Measurements from ENCODE around the gene IGSF9.
"Not testable (repeated sequence)": the region's sequence is repeated elsewhere in the genome, so short reads cannot be mapped to it uniquely, and the experiment has no call there.

IGSF9 gene

DNA sequence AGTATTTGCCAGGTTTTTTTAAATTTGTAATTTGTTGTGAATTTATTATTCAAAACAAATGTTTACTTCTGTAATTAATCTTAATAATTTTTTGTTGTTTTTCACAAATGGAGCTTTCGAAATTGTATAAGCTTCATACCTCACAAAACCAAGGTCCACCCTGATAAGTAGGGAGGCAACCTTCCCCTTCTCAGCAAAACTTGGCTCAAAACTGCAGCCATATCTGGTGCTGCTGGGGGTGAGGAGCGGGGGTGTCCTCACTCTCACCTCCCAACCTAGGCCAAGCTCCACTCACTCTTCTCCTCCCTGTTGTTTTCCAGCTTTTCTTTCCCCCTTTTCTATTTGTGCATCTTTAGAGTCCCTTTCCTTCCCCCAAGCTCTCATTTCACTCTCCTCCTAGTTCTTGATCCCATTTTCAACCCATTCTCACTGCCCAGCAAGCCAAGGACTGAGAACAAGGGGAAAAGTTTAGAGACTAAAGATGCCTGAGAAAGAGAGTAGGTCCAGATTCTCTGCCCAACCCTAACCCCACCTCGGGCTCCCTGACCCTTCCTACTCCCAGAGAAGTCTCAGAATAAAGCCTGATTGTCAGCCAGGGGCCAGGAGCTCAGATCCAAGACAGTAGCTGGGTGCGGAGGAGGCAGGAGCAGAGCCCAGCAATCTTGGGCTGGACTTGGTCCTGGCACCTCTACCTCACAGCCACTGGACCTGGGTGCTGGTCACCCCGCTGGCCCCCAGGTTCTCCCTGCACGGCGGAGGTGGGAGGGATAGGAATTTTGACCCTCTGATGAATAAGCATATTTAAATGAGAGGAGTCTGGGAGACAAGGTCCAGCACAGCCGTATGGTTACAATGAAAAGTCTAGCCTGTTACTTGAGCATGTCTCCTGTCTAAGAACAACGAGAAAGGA, 37.1 kb downstream of the IGSF9 start:
- TF ChIP-seq CTCF (IDR thresholded peaks at IDR 0.05; ENCODE audit: unreplicated experiment in 3 of 3): no peak
- H3K9me3 Mint-ChIP-seq: peaks cover 3% of the 10 kb centered on the region
- H3K27me3 Mint-ChIP-seq (ENCODE audit: low read depth): peaks cover 4% of the 10 kb centered on the region
- H3K27ac Mint-ChIP-seq: no peak overlapping the region
- H3K4me1 Mint-ChIP-seq: peaks cover 3% of the 10 kb centered on the region
- no peak overlapping the region for H3K4me3 Mint-ChIP-seq
- no peaks in the 10 kb centered on the region for H3K36me3 Mint-ChIP-seq (ENCODE audit: low read depth)

DNA sequence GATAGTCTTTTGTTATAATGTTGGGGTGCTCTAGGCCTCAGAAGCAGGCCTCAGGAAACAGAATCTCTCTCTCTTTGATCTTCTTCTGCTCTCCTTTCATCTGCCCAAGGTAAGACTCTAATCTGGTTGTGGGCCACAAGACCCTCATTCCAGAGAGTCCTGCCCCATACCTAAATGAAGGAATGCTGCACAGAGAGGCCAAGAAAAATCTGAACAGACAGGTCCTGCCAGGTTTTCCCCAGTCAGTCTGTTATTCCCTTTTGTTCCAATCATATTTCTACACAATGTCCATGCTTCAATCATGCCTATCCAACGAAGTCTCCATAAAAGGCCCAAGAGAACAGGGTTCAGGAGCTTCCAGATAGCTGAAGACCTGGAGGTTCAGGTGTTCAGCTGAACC, 38.5 kb downstream of the IGSF9 start:
- Mint-ChIP-seq H3K36me3 (ENCODE audit: low read depth) (no peaks in the 10 kb centered on the region), H3K4me3 (no peak overlapping the region), H3K27ac (no peak overlapping the region), H3K9me3 (peaks cover 3% of the 10 kb centered on the region), H3K4me1 (no peaks in the 10 kb centered on the region), H3K27me3 (ENCODE audit: low read depth) (no peaks in the 10 kb centered on the region)
- TF ChIP-seq CTCF (IDR thresholded peaks at IDR 0.05; ENCODE audit: unreplicated experiment in 3 of 3): no peak

GRCh38 chr1:159904036-159904435, 41.4 kb downstream of the IGSF9 start:
- not testable (repeated sequence) for H3K27ac Mint-ChIP-seq; H3K4me1 Mint-ChIP-seq; H3K36me3 Mint-ChIP-seq (ENCODE audit: low read depth); H3K4me3 Mint-ChIP-seq; H3K9me3 Mint-ChIP-seq
- H3K27me3 Mint-ChIP-seq (ENCODE audit: low read depth): peaks cover 12% of the 10 kb centered on the region

- peaks cover 3% of the 10 kb centered on the region for H3K9me3 Mint-ChIP-seq
- H3K4me1 Mint-ChIP-seq: peaks cover 5% of the 10 kb centered on the region
- H3K36me3 Mint-ChIP-seq (ENCODE audit: low read depth): no peaks in the 10 kb centered on the region
- H3K27ac Mint-ChIP-seq: no peak overlapping the region
- H3K27me3 Mint-ChIP-seq (ENCODE audit: low read depth): peaks cover 15% of the 10 kb centered on the region
- TF ChIP-seq CTCF (IDR thresholded peaks at IDR 0.05; ENCODE audit: unreplicated experiment in 3 of 3): no peak
- H3K4me3 Mint-ChIP-seq: no peak overlapping the region
These were observed 42.9 kb downstream of the IGSF9 start for GRCh38 chr1:159902541-159902940.

DNA sequence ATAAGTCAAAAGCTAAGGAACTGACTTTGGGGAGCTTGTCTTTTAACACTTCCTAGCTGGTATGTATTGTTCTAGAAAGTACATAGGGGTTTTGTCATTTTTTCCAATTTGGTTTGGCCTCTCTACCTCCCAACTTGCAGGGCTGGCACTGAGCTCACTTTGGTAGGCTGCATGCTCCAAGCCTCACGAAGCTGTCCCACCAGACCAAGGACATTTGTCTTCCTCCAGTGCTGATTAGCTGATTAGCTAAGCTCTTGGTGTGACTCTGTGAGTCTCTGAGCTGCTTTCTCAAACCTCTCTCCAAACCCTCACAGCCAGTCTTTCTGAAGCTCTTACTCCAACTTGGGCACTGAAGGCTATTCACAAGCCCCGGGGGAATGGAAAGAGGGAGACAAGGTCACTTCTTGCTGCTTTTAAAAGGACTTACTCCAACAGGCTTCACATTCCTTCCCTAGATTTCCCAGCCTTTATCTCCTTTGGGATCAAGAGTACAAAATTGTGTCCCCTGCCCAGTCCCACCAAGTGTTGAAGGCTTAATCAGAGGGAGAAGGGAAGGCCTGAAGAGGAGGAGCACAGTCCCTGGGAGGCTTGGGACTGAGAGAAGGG, 44.6 kb downstream of the IGSF9 start:
- Mint-ChIP-seq H3K4me1 (peaks cover 13% of the 10 kb centered on the region), H3K9me3 (peaks cover 3% of the 10 kb centered on the region), H3K4me3 (no peak overlapping the region), H3K27ac (peak overlapping the region in 1 of 3 experiments; percentile 21), H3K27me3 (ENCODE audit: low read depth) (peaks cover 20% of the 10 kb centered on the region), H3K36me3 (ENCODE audit: low read depth) (no peaks in the 10 kb centered on the region)
- no peak for TF ChIP-seq CTCF (IDR thresholded peaks at IDR 0.05; ENCODE audit: unreplicated experiment in 3 of 3)

- H3K27ac Mint-ChIP-seq: peak within 1 kb of the TSS in 2 of 3 experiments; percentile 54 to 83
- H3K27me3 Mint-ChIP-seq (ENCODE audit: low read depth): peaks cover 20% of the 10 kb centered on the region
- H3K4me3 Mint-ChIP-seq: peak within 1 kb of the TSS; percentile 30 to 48 (median 33)
- H3K36me3 Mint-ChIP-seq (ENCODE audit: low read depth): no peaks in the 10 kb centered on the region
- peaks cover 18% of the 10 kb centered on the region for H3K4me1 Mint-ChIP-seq
- peaks cover 3% of the 10 kb centered on the region for H3K9me3 Mint-ChIP-seq
- no peak for TF ChIP-seq CTCF (IDR thresholded peaks at IDR 0.05; ENCODE audit: unreplicated experiment in 3 of 3)
These were observed 45.2 kb downstream of the IGSF9 start, which contains the start of gene CFAP45 for GRCh38 chr1:159900086-159900680. Gene CFAP45 (minus strand): TSS chr1:159900165. CDS start chr1:159900098, 67 bp downstream.

DNA sequence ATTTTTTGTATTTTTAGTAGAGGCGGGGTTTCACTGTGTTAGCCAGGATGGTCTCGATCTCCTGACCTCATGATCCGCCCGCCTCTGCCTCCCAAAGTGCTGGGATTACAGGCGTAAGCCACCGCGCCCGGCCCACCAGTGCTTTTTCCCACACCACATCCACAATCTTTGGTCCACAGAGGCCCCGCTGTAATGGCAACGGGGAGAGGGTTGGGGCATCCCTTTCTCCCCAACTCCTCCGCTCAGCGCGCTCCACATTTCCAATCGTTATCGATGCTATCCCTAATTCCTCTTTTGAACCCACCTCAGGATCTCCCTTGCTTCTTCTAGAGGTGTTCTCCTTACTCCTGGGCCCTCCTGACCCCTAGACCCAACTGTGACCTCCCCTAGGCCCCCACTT, 45.8 kb downstream of the IGSF9 start:
- Mint-ChIP-seq H3K4me1 (peaks cover 20% of the 10 kb centered on the region), H3K27me3 (ENCODE audit: low read depth) (peaks cover 20% of the 10 kb centered on the region), H3K4me3 (peak overlapping the region; percentile 30 to 48 (median 33)), H3K27ac (peak overlapping the region in 2 of 3 experiments; percentile 54 to 83)
- H3K9me3 Mint-ChIP-seq; H3K36me3 Mint-ChIP-seq (ENCODE audit: low read depth): not testable (repeated sequence)

Data from nephron (organoid).